Activated B cell treated with CpG ODN at 0.5 μM for 24 hours (primary cell): Measurements from ENCODE around the gene LHFPL2. TPM values are rescaled to one million over a fixed set of nuclear protein-coding genes. Genes with fewer than 3 reads are reported as not detected.

ENCODE experiments used
- ATAC-seq: fragments of 200-7000 bp; cut with Tn5 transposase; one replicate; pipeline ENCODE4 v1.10.0; 2021; ENCODE audit warnings: low read depth, mild to moderate bottlenecking, moderate library complexity
- CTCF ChIA-PET: fragments of 350-600 bp; sonication (Branson Sonifier 250); formaldehyde crosslinking; loops from one replicate; lab custom pipeline; 2021; ENCODE audit warnings: antibody characterized with exemption; lab: Charles Lee
- POLR2A ChIA-PET: fragments of 350-600 bp; sonication (Branson Sonifier 250); formaldehyde crosslinking; loops from one replicate; lab custom pipeline; 2021; ENCODE audit warnings: antibody characterized with exemption; lab: Charles Lee
- DNase-seq: peaks from one replicate; pipeline ENCODE4 v3.0.0; 2022
- H3K27ac Mint-ChIP-seq: one replicate; pipeline ENCODE4 v1.8.0; 2020; ENCODE audit warnings: mixed read lengths
- H3K27me3 Mint-ChIP-seq: one replicate; pipeline ENCODE4 v1.8.0; 2021; ENCODE audit warnings: mixed read lengths
- H3K36me3 Mint-ChIP-seq: one replicate; pipeline ENCODE4 v1.8.0; 2021; ENCODE audit warnings: low read depth, mixed read lengths
- H3K4me1 Mint-ChIP-seq: one replicate; pipeline ENCODE4 v1.8.0; 2021; ENCODE audit warnings: mixed read lengths
- H3K4me3 Mint-ChIP-seq: one replicate; pipeline ENCODE4 v1.8.0; 2020; ENCODE audit warnings: mild to moderate bottlenecking, mixed read lengths
- H3K9me3 Mint-ChIP-seq: one replicate; pipeline ENCODE4 v1.8.0; 2020; ENCODE audit warnings: mixed read lengths
- CTCF ChIP-seq: fragments of 200-600 bp; IDR thresholded peaks from one replicate; pipeline ENCODE4 v1.8.0; 2022; ENCODE audit warnings: antibody characterized with exemption, mild to moderate bottlenecking
- intact Hi-C: fragments of 100-400 bp; cut with micrococcal nuclease; formaldehyde crosslinking; loops from one replicate; pipeline ENCODE4 v1.15.1; 2024
- total RNA-seq: library from RNA; stranded (reverse); gene quantifications from 2 replicates; pipeline ENCODE4 v1.2.3, GENCODE V29; 2022

Gene LHFPL2
- total RNA-seq, 1 donor from 2014 or later = 12.0 TPM

- Mint-ChIP-seq H3K27ac (no peak overlapping the region), H3K4me3 (no peak overlapping the region), H3K36me3 (no peaks in the 10 kb centered on the region), H3K4me1 (peaks cover 10% of the 10 kb centered on the region), H3K27me3 (no peaks in the 10 kb centered on the region), H3K9me3 (no peaks in the 10 kb centered on the region)
- POLR2A ChIA-PET = no interaction called here
- CTCF ChIA-PET = interaction anchor here (0.6 to 3.4 kb wide), 11 partner anchors 13 to 594 kb away, joined by 3 to 35 read pairs (median 4); no protein-coding TSS in a partner anchor
- ATAC-seq (no peak), DNase-seq (no peak)
- no peak for TF ChIP-seq CTCF
- intact Hi-C loops = loop anchor here (1.0 to 5.0 kb wide), 3 partner anchors 427 to 594 kb away; partner anchors contain the start of gene BHMT
These were observed 110.2 kb downstream of the LHFPL2 start for GRCh38 chr5:78538240-78538850.

- intact Hi-C loops = loop anchor here (1.0 to 5.0 kb wide), 4 partner anchors 348 to 595 kb away; partner anchors contain the start of gene BHMT
- Mint-ChIP-seq H3K27ac (no peak overlapping the region), H3K36me3 (no peaks in the 10 kb centered on the region), H3K9me3 (no peaks in the 10 kb centered on the region), H3K4me1 (peaks cover 10% of the 10 kb centered on the region), H3K4me3 (no peak overlapping the region), H3K27me3 (no peaks in the 10 kb centered on the region)
- TF ChIP-seq CTCF = no peak
- ChIA-PET POLR2A (no interaction called here), CTCF (interaction anchor here (0.6 to 3.4 kb wide), 20 partner anchors 10 to 595 kb away, joined by 3 to 35 read pairs (median 4); no protein-coding TSS in a partner anchor)
- ATAC-seq (peak; percentile 80), DNase-seq (no peak)
These were observed 110.8 kb downstream of the LHFPL2 start for GRCh38 chr5:78537821-78538220.

GRCh38 chr5:78537411-78537810 lies 111.2 kb downstream of the LHFPL2 start:
- no peak for DNase-seq
- no peak overlapping the region for H3K27ac Mint-ChIP-seq
- H3K9me3 Mint-ChIP-seq = no peaks in the 10 kb centered on the region
- no peak for TF ChIP-seq CTCF
- H3K27me3 Mint-ChIP-seq = no peaks in the 10 kb centered on the region
- H3K4me3 Mint-ChIP-seq = no peak overlapping the region
- peaks cover 10% of the 10 kb centered on the region for H3K4me1 Mint-ChIP-seq
- ATAC-seq = no peak
- ChIA-PET POLR2A (interaction anchor here (0.9 kb wide), 1 partner anchor 428 kb away, joined by 3 read pairs; no protein-coding TSS in a partner anchor), CTCF (interaction anchor here (0.6 to 3.4 kb wide), 20 partner anchors 10 to 595 kb away, joined by 3 to 35 read pairs (median 4); no protein-coding TSS in a partner anchor)
- intact Hi-C loops = loop anchor here (1.0 to 5.0 kb wide), 2 partner anchors 349 to 575 kb away; partner anchors contain the start of gene BHMT
- H3K36me3 Mint-ChIP-seq = no peaks in the 10 kb centered on the region

- DNase-seq (no peak), ATAC-seq (no peak)
- Mint-ChIP-seq H3K4me1 (peaks cover 10% of the 10 kb centered on the region), H3K27me3 (no peaks in the 10 kb centered on the region), H3K9me3 (no peaks in the 10 kb centered on the region), H3K36me3 (no peaks in the 10 kb centered on the region), H3K27ac (no peak overlapping the region), H3K4me3 (no peak overlapping the region)
- CTCF ChIA-PET = interaction anchor here (0.9 to 3.4 kb wide), 11 partner anchors 11 to 596 kb away, joined by 3 to 35 read pairs (median 4); no protein-coding TSS in a partner anchor
- POLR2A ChIA-PET = interaction anchor here (0.9 kb wide), 2 partner anchors 191 to 429 kb away, joined by 3 read pairs; no protein-coding TSS in a partner anchor
- intact Hi-C loops = loop anchor here (1.0 to 5.0 kb wide), 2 partner anchors 350 to 576 kb away; partner anchors contain the start of gene BHMT
- TF ChIP-seq CTCF = no peak
These were observed 111.8 kb downstream of the LHFPL2 start for GRCh38 chr5:78536661-78537196.

- no peak for DNase-seq
- ChIA-PET POLR2A (no interaction called here), CTCF (interaction anchor here (1.0 to 2.3 kb wide), 2 partner anchors 67 to 431 kb away, joined by 4 to 17 read pairs; no protein-coding TSS in a partner anchor)
- H3K9me3 Mint-ChIP-seq = no peaks in the 10 kb centered on the region
- H3K27ac Mint-ChIP-seq = no peak overlapping the region
- intact Hi-C loops = loop anchor here (5.0 kb wide), 1 partner anchor 577 kb away; the partner anchor contains the start of gene BHMT
- no peaks in the 10 kb centered on the region for H3K36me3 Mint-ChIP-seq
- no peak for ATAC-seq
- H3K27me3 Mint-ChIP-seq = no peaks in the 10 kb centered on the region
- H3K4me3 Mint-ChIP-seq = no peak overlapping the region
- H3K4me1 Mint-ChIP-seq = peaks cover 14% of the 10 kb centered on the region
- no peak for TF ChIP-seq CTCF
These were observed 113.7 kb downstream of the LHFPL2 start for GRCh38 chr5:78534905-78535200.
